ENCODE results near the gene TRAPPC1.

- no peak for TF ChIP-seq CTCF (conservative IDR thresholded peaks at IDR 0.05)
- no peak for TF ChIP-seq EZH2 (IDR thresholded peaks at IDR 0.05; ENCODE audit: low read depth)
These were observed 23.9 kb upstream of the TRAPPC1 start for GRCh38 chr17:7955414-7956227.
